HG02870 (cell line): Measurements from ENCODE around the gene OR4C12.
"Not testable (repeated sequence)": the region's sequence is repeated elsewhere in the genome, so short reads cannot be mapped to it uniquely, and the experiment has no call there.

Source experiments
- ATAC-seq: cut with Tn5 transposase; IDR thresholded peaks from one replicate; pipeline ENCODE4 v1.9.1; 2021; ENCODE audit warnings: mild to moderate bottlenecking, moderate library complexity; ENCODE audit not compliant: unreplicated experiment

The OR4C12 gene

DNA sequence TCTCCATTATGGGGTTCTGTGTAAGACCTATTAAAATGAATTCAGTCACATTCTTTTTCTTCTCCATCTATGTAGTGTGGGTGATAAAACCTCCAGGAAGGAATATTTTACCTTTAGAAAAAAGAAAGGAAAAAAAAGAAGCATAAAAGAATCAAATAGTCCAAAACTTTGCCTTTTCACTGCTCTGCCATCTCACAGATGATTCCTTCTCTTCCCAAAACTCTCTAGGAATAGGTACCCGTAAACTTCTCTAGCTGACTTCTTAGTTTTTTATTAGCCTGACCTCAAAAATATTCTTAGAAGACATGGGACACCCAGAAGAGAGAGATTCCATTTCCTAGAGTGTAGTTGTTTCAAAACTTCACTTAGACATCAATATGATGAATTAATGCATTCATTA is at the start of gene OR4C12:
Gene OR4C12, minus strand, starts transcription at position 101 of the 400 bp plus-strand sequence. Its CDS starts 34 bp downstream, at position 67.
- not testable (repeated sequence) for ATAC-seq

DNA sequence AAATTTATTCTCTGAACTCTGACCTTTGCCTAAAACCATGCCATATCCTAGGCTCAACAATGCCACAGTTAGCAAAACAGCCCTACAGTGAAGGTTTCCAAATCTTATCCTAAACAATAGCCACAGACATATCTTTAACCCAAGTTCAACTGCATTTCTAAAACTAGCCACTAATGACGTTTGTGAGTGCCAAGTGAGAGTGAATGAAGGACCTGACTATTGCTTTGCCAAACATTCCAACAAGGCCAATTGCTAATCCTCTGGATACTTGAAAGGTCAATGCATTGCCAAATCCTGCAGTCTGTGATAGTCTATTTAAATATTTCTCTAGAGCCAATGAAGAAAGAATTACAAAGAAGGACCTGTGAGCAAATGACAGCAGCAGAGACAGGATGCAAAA is 47.9 kb upstream of the OR4C12 start:
- ATAC-seq: no peak

DNA sequence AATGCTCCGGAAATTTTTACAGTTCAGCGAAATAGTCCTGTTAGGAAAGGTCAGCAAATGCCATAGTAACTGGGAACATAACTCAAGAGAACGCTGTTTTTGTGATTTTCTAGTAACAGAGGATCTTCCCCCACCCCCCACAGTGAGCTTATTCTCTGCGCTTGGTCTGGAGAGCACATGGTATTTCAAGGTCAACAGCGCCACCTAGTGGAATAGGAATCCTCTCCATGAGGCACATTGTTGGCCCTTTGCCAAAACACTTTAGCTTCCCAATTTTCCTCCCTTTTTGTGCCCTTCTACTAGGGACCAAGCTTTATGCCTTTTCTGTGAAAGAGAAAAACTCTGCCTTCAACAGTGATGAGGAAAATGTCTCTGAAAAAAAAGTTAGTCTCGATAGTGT is 13.2 kb upstream of the OR4C12 start:
- no peak for ATAC-seq

DNA sequence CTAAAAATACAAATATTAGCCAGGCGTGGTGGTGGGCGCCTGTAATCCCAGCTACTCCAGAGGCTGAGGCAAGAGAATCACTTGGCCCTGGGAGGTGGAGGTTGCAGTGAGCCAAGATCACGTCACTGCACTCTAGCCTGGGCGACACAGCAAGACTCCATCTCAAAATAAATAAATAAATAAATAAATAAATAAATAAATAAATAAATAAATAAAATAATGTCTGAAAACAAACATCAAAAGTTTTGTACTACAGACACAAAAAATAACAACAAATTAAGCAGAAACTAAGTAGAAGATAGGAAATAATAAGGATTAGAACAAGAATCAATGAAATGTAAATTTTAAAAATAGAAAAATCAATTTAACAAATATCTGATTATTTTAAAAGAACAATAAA is 8.9 kb downstream of the OR4C12 start:
- ATAC-seq: not testable (repeated sequence)

DNA sequence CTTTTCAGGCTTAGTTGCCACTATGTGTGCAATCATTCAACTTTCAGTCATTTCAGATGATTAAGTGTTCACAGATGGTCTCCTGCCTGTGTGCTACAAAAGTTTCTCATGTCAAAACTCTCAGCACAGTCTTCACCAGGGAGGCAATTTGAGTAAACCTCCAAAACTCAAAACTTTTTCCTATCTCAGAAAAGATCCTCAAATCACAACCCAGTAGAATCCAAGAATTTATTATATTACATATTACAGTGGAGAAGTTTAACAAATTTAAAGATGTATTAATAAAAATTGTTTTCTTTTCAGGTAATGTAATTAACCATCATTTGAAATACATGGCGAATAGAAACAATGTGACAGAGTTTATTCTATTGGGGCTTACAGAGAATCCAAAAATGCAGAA is 30.2 kb downstream of the OR4C12 start, which contains the start of gene OR4C13:
Gene OR4C13, plus strand, starts transcription at position 301 of the 400 bp plus-strand sequence. Its CDS starts 32 bp downstream, at position 333.
- ATAC-seq: no peak

DNA sequence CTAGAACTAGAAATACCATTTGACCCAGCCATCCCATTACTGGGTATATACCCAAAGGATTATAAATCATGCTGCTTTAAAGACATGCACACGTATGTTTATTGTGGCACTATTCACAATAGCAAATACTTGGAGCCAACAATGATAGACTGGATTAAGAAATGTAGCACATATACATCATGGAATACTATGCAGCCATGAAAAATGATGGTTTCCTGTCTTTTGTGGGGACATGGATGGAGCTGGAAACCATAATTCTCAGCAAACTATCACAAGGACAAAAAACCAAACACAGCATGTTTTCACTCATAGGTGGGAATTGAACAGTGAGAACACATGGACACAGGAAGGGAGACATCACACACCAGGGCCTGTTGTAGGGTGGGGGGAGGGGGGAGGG is 33.6 kb downstream of the OR4C12 start:
- not testable (repeated sequence) for ATAC-seq
